HepG2 (cell line): ENCODE data around the gene SLC25A14. TPM values are rescaled to one million over a fixed set of nuclear protein-coding genes. Genes with fewer than 3 reads are reported as not detected.

Source experiments
- ATAC-seq: fragments of 200-7000 bp; cut with Tn5 transposase; 3 replicates; pipeline ENCODE4 v1.9.1; 2020; ENCODE audit warnings: mild to moderate bottlenecking, moderate library complexity
- BruUV-seq: library from RNA; stranded (reverse); fragments of 400-500 nt; replicated peaks from 2 replicates; lab custom pipeline; 2021; lab: Mats Ljungman, UMichigan
- CTCF ChIA-PET: fragments of 300-600 bp; formaldehyde crosslinking; extraction: SDS; loops from one replicate; lab custom pipeline; 2021; ENCODE audit warnings: low total read pairs, inconsistent platforms, low intra/inter-chr PET ratio; lab: Yijun Ruan, JAX
- POLR2A ChIA-PET: fragments of 350-600 bp; sonication (Branson Sonifier 250); formaldehyde crosslinking; loops from one replicate; lab custom pipeline; 2020; ENCODE audit warnings: antibody characterized with exemption, inconsistent platforms; lab: Yijun Ruan, JAX
- DNase-seq: peaks from one replicate; pipeline ENCODE4 v3.0.0-alpha.2; 2015; ENCODE audit warnings: low spot score
- FAIRE-seq: peaks from 3 replicates; lab custom pipeline; 2011; peaks lifted over from hg19 to GRCh38; lab: Jason Lieb, UNC
- H2AFZ ChIP-seq: one replicate; pipeline ENCODE4 v1.6.1; 2011; ENCODE audit warnings: low read length, inconsistent platforms
- H3K27ac ChIP-seq: fragments of 300-600 bp; 3 replicates; pipeline ENCODE4 v1.8.0; 2011; ENCODE audit warnings: mixed run types, mild to moderate bottlenecking, mixed read lengths, low read length, inconsistent platforms; ENCODE audit not compliant: insufficient read depth; ENCODE audit errors: extremely low read length
- H3K27me3 ChIP-seq, 2 experiments: fragments of 200-600 bp in 1 of 2; 2 replicates in 1 of 2; 3 replicates in 1 of 2; pipeline versions ENCODE4 v1.6.0 to v1.8.0; 2011; ENCODE audit warnings: low read length in 2 of 2, mild to moderate bottlenecking in 2 of 2, moderate library complexity in 2 of 2, inconsistent platforms in 1 of 2; ENCODE audit not compliant: insufficient read depth in 2 of 2, control insufficient read depth in 1 of 2
- H3K36me3 ChIP-seq, 2 experiments: fragments of 200-600 bp in 1 of 2; replicated peaks in 1 of 2; 2 replicates in 1 of 2; 3 replicates in 1 of 2; pipeline versions ENCODE4 v1.5.1 to v1.8.0; 2011; ENCODE audit warnings: low read length in 2 of 2, inconsistent platforms in 1 of 2; ENCODE audit not compliant: insufficient read depth in 2 of 2, control insufficient read depth in 1 of 2
- H3K4me1 ChIP-seq: 2 replicates; pipeline ENCODE4 v1.5.1; 2012; ENCODE audit warnings: low read length, inconsistent platforms; ENCODE audit not compliant: insufficient read depth
- H3K4me2 ChIP-seq: 2 replicates; pipeline ENCODE4 v1.6.0; 2011; ENCODE audit warnings: low read depth, low read length, inconsistent platforms
- H3K4me3 ChIP-seq, 3 experiments: fragments of 200-600 bp in 1 of 3; sonication (generic), shearing (Covaris generic) in 1 of 3; replicated peaks in 1 of 3; 2 replicates each; pipeline ENCODE4 v1.5.1; 2011 to 2016; ENCODE audit warnings: low read length in 3 of 3, inconsistent platforms in 2 of 3, low read depth in 2 of 3, mild to moderate bottlenecking in 2 of 3, control low read depth in 1 of 3, mixed read lengths in 1 of 3; ENCODE audit not compliant: insufficient read depth in 1 of 3
- H3K79me2 ChIP-seq: one replicate; pipeline ENCODE4 v1.6.1; 2011; ENCODE audit warnings: low read length, inconsistent platforms; ENCODE audit not compliant: insufficient read depth
- H3K9ac ChIP-seq: 2 replicates; pipeline ENCODE4 v1.6.0; 2011; ENCODE audit warnings: mild to moderate bottlenecking, low read depth, low read length, inconsistent platforms; ENCODE audit not compliant: insufficient read depth
- H3K9me3 ChIP-seq: 2 replicates; pipeline ENCODE4 v1.5.1; 2012; ENCODE audit warnings: mild to moderate bottlenecking, low read length
- H4K20me1 ChIP-seq: 2 replicates; pipeline ENCODE4 v1.6.0; 2011; ENCODE audit warnings: inconsistent platforms, mild to moderate bottlenecking, low read length, moderate library complexity; ENCODE audit not compliant: insufficient read depth
- ASH2L ChIP-seq: fragments of 300-600, 200-600 bp; sonication (generic); IDR thresholded peaks from 2 replicates; pipeline ENCODE4 v1.7.0; 2017; ENCODE audit warnings: low read depth, mild to moderate bottlenecking, moderate library complexity, mixed read lengths, low read length; ENCODE audit not compliant: insufficient read length
- CBX5 ChIP-seq: sonication (generic); formaldehyde crosslinking; IDR thresholded peaks from 2 replicates; pipeline ENCODE4 v1.4.0; 2020; ENCODE audit warnings: missing genetic modification reagents, borderline replicate concordance
- GLI4 ChIP-seq: sonication (generic); formaldehyde crosslinking; IDR thresholded peaks from 2 replicates; pipeline ENCODE4 v1.5.1; 2020; ENCODE audit warnings: missing genetic modification reagents, mild to moderate bottlenecking, moderate library complexity, borderline replicate concordance
- KDM5B ChIP-seq: sonication (generic); formaldehyde crosslinking; IDR thresholded peaks from 2 replicates; pipeline ENCODE4 v1.4.0; 2020; ENCODE audit warnings: missing genetic modification reagents, mild to moderate bottlenecking, borderline replicate concordance
- KLF13 ChIP-seq: sonication (generic); formaldehyde crosslinking; IDR thresholded peaks from 2 replicates; pipeline ENCODE4 v1.4.0; 2020; ENCODE audit warnings: mild to moderate bottlenecking, missing genetic modification reagents
- NFE2 ChIP-seq: sonication (generic); formaldehyde crosslinking; IDR thresholded peaks from 2 replicates; pipeline ENCODE4 v1.4.0; 2020; ENCODE audit warnings: missing genetic modification reagents
- PCBP2 ChIP-seq: fragments of 200-400 bp; formaldehyde crosslinking; optimal IDR thresholded peaks from 2 replicates; pipeline ENCODE3; 2018; ENCODE audit warnings: low read length, low read depth; ENCODE audit not compliant: poor library complexity, severe bottlenecking
- RXRA ChIP-seq: sonication (generic); formaldehyde crosslinking; IDR thresholded peaks from 2 replicates; pipeline ENCODE4 v1.5.1; 2020; ENCODE audit warnings: missing genetic modification reagents
- SCMH1 ChIP-seq: sonication (generic); formaldehyde crosslinking; IDR thresholded peaks from 2 replicates; pipeline ENCODE4 v1.9.0; 2021; ENCODE audit warnings: missing genetic modification reagents, mild to moderate bottlenecking, borderline replicate concordance
- SPEN ChIP-seq: sonication (generic); formaldehyde crosslinking; IDR thresholded peaks from 2 replicates; pipeline ENCODE4 v1.5.1; 2020; ENCODE audit warnings: low read depth, mild to moderate bottlenecking, missing genetic modification reagents
- ZBTB8A ChIP-seq: sonication (generic); formaldehyde crosslinking; IDR thresholded peaks from 2 replicates; pipeline ENCODE4 v1.4.0; 2020; ENCODE audit warnings: mild to moderate bottlenecking, low read depth, missing genetic modification reagents, borderline replicate concordance
- ZFP37 ChIP-seq: sonication (generic); formaldehyde crosslinking; IDR thresholded peaks from 2 replicates; pipeline ENCODE4 v1.4.0; 2020; ENCODE audit warnings: missing genetic modification reagents, borderline replicate concordance
- ZNF496 ChIP-seq: sonication (generic); formaldehyde crosslinking; IDR thresholded peaks from 2 replicates; pipeline ENCODE4 v1.8.1; 2023; ENCODE audit warnings: mild to moderate bottlenecking, moderate library complexity, missing genetic modification reagents; ENCODE audit not compliant: insufficient replicate concordance
- ZNF510 ChIP-seq: sonication (generic); formaldehyde crosslinking; IDR thresholded peaks from 2 replicates; pipeline ENCODE4 v1.4.0; 2020; ENCODE audit warnings: low read depth, mild to moderate bottlenecking, missing genetic modification reagents
- ZNF598 ChIP-seq: sonication (generic); formaldehyde crosslinking; IDR thresholded peaks from 2 replicates; pipeline ENCODE4 v1.5.1; 2020; ENCODE audit warnings: mild to moderate bottlenecking, missing genetic modification reagents, borderline replicate concordance
- ZNF703 ChIP-seq: sonication (generic); formaldehyde crosslinking; IDR thresholded peaks from 2 replicates; pipeline ENCODE4 v1.5.1; 2020; ENCODE audit warnings: missing genetic modification reagents, mild to moderate bottlenecking, moderate library complexity, borderline replicate concordance
- WGBS: methylation state at CpG from one replicate; pipeline ENCODE4 v1.1.6; 2017; ENCODE audit warnings: low lambda C conversion rate; 5-methylcytosine and 5-hydroxymethylcytosine counted together
- in situ Hi-C: cut with HindIII; loops from 2 replicates; pipeline ENCODE4 v1.10.0; 2017; ENCODE audit warnings: low pct_unique_long_range_greater_than_20kb; ENCODE audit not compliant: extremely low pct_ligation_motif_present
- intact Hi-C: fragments of 100-400 bp; cut with micrococcal nuclease; formaldehyde crosslinking; loops from one replicate; pipeline ENCODE4 v1.10.0; 2022; ENCODE audit not compliant: unreplicated experiment
- polyA plus RNA-seq, 8 experiments: library from polyadenylated mRNA; depleted of rRNA in 3 of 8; stranded (reverse) in 7 of 8; unstranded in 1 of 8; fragments of >200 nt; fragmentation: Illumina TruSeq in 4 of 8; extraction: Trizol in 4 of 8; gene quantifications; 2 replicates each; pipeline versions ENCODE4 v1.2.1 to v1.2.3, GENCODE V29; 2011 to 2016; ENCODE audit warnings: low read depth in 4 of 8, missing spikeins in 1 of 8, mixed read lengths in 1 of 8; ENCODE audit not compliant: insufficient read depth in 1 of 8
- total RNA-seq, 5 experiments: library from RNA; depleted of rRNA; stranded (reverse); fragments of >200 nt; fragmentation: Illumina TruSeq; extraction: Trizol; gene quantifications; 2 replicates each; pipeline ENCODE4 v1.2.3, GENCODE V29; 2016; ENCODE audit warnings: low read depth in 1 of 5
- TF ChIP-seq, protein P1 (sequence below): sonication (generic); formaldehyde crosslinking; IDR thresholded peaks from 2 replicates; pipeline ENCODE4 v1.9.0; 2021; ENCODE audit warnings: missing genetic modification reagents, borderline replicate concordance
- TF ChIP-seq, protein P2 (sequence below): IDR thresholded peaks from 2 replicates; pipeline ENCODE4 v1.6.1; 2012; ENCODE audit warnings: low read depth, low read length, improper control_type of control experiment

Gene SLC25A14
- total and polyA plus RNA-seq, 2 of the 13 experiments (the other 11 are each of a cell fraction or from before 2014, with no cell fraction given), result 14.0 to 15.6 TPM

DNA sequence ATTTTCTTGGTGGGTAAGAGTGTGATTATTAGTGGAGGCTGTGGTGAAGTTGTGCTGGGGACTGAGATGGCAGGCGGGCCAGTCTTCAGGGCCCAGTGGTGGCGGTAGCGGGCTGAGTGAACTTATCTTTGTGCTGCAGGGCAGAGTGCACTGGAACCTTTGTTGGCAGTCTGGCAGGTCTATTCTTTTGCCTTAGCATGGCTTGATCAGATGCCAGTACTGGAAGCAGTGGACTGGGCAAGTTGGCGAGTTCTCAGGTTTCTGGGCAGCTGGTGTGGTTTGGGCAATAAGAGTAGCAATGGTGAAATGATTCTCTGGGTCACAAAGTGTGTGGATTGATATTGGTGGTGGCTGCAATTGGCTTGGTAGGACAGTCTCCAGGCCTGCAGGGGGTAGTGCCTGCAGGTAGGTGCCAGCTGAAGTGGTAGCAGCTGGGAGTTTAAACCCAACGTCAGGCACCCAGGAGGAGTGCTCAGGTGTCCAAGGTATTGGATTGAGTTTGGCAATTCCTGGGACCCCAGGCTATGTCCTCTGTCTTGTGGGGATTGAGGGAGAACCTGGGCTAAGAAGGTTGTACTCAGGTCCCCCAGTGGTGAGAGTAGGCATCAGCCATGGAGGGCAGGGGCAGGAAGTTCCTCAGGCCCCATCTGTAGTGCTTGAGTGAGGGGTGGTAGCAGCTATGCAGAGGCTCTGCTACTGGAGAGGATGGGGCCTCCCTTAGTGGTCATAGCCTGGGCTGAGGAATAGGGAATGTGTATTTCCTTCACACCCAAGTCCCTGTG lies 34.9 kb upstream of the SLC25A14 start:
- TF ChIP-seq ZBTB8A, result no peak
- TF ChIP-seq ZNF598 (CRISPR knock-in tag), result no peak
- TF ChIP-seq GLI4 (CRISPR knock-in tag), result no peak
- TF ChIP-seq PCBP2, result no peak
- TF ChIP-seq NFE2 (CRISPR knock-in tag), result no peak
- TF ChIP-seq SPEN (CRISPR knock-in tag), result no peak
- TF ChIP-seq, protein P1, sequence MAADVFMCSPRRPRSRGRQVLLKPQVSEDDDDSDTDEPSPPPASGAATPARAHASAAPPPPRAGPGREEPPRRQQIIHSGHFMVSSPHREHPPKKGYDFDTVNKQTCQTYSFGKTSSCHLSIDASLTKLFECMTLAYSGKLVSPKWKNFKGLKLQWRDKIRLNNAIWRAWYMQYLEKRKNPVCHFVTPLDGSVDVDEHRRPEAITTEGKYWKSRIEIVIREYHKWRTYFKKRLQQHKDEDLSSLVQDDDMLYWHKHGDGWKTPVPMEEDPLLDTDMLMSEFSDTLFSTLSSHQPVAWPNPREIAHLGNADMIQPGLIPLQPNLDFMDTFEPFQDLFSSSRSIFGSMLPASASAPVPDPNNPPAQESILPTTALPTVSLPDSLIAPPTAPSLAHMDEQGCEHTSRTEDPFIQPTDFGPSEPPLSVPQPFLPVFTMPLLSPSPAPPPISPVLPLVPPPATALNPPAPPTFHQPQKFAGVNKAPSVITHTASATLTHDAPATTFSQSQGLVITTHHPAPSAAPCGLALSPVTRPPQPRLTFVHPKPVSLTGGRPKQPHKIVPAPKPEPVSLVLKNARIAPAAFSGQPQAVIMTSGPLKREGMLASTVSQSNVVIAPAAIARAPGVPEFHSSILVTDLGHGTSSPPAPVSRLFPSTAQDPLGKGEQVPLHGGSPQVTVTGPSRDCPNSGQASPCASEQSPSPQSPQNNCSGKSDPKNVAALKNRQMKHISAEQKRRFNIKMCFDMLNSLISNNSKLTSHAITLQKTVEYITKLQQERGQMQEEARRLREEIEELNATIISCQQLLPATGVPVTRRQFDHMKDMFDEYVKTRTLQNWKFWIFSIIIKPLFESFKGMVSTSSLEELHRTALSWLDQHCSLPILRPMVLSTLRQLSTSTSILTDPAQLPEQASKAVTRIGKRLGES (CRISPR knock-in tag), result no peak
- TF ChIP-seq RXRA (CRISPR knock-in tag), result no peak
- TF ChIP-seq CBX5 (CRISPR knock-in tag), result no peak
- TF ChIP-seq ZNF510, result no peak
- TF ChIP-seq SCMH1 (CRISPR knock-in tag), result no peak
- TF ChIP-seq ZNF703 (CRISPR knock-in tag), result no peak
- no peak for TF ChIP-seq ZNF496 (CRISPR knock-in tag)
- TF ChIP-seq KLF13 (CRISPR knock-in tag), result no peak
- TF ChIP-seq ASH2L, result no peak
- TF ChIP-seq ZFP37, result no peak
- TF ChIP-seq, protein P2, sequence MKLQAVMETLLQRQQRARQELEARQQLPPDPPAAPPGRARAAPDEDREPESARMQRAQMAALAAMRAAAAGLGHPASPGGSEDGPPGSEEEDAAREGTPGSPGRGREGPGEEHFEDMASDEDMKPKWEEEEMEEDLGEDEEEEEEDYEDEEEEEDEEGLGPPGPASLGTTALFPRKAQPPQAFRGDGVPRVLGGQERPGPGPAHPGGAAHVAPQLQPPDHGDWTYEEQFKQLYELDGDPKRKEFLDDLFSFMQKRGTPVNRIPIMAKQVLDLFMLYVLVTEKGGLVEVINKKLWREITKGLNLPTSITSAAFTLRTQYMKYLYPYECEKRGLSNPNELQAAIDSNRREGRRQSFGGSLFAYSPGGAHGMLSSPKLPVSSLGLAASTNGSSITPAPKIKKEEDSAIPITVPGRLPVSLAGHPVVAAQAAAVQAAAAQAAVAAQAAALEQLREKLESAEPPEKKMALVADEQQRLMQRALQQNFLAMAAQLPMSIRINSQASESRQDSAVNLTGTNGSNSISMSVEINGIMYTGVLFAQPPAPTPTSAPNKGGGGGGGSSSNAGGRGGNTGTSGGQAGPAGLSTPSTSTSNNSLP, result no peak
- no peak for TF ChIP-seq KDM5B
- FAIRE-seq, result no peak
- no peaks in the 10 kb centered on the region for H3K36me3 ChIP-seq
- H2AFZ ChIP-seq, result no peak overlapping the region
- DNase-seq, result no peak
- intact Hi-C loops, result no loop called here
- BruUV-seq, result no TSS peak
- ATAC-seq, result peak; percentile 44; the same call in 2 of the 3 replicates
- no peak overlapping the region for H3K27ac ChIP-seq
- no peaks in the 10 kb centered on the region for H4K20me1 ChIP-seq
- H3K4me3 ChIP-seq, result no peak overlapping the region
- CTCF ChIA-PET, result no interaction called here
- no peaks in the 10 kb centered on the region for H3K79me2 ChIP-seq
- in situ Hi-C loops, result no loop called here
- H3K9ac ChIP-seq, result no peak overlapping the region
- H3K4me2 ChIP-seq, result no peak overlapping the region
- H3K27me3 ChIP-seq, result no peaks in the 10 kb centered on the region
- H3K9me3 ChIP-seq, result no peaks in the 10 kb centered on the region
- WGBS, result 83% methylated on average over 1 of the region's 5 CpGs
- H3K4me1 ChIP-seq, result no peaks in the 10 kb centered on the region
- POLR2A ChIA-PET, result no interaction called here
